ENCODE results near the gene DNAJC17.

Gene DNAJC17

DNA sequence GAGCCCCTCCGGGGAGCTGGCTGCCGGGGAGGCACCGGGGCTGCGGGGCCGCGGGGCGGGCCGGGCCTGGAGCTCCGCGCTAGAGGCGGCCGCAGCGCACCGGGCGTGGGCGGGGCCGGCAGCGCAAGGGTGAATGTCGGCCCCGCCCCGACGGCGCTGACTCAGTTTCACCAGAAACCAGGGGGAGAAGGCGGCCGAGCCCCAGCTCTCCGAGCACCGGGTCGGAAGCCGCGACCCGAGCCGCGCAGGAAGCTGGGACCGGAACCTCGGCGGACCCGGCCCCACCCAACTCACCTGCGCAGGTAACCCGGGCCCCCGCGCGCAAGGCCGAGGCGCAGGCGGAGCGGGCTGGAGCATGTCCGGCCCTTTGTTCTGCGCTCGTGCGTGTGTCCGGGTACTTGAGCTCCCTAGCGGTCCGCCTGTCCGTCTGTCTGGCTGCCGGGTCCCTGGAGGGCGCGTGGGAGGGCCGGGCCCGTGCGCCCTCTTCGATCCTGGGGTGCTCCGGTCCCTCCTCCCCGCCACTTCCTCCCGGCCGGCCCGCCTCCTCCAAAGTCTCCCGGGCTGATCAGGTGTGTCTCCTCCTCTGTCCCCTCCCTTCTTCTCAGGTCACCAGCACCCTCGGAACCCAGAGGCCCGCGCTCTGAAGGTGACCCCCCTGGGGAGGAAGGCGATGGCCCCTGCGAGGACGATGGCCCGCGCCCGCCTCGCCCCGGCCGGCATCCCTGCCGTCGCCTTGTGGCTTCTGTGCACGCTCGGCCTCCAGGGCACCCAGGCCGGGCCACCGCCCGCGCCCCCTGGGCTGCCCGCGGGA, 36.8 kb upstream of the DNAJC17 start, which contains the start of gene SPINT1:
TSS of gene SPINT1 (plus strand) at position 164 of the 811 bp plus-strand sequence. CDS start at position 671, 507 bp downstream.
- peak within 1 kb of the TSS; percentile 54 for H3K4me3 ChIP-seq (ENCODE audit: low read depth, low read length)
- DNase-seq (ENCODE audit: low read depth) = peak; percentile 29
- TF ChIP-seq CTCF (IDR thresholded peaks at IDR 0.05; ENCODE audit: insufficient read depth, low read depth, low read length, missing control alignments) = no peak

GRCh38 chr15:40843261-40843884, 36.1 kb upstream of the DNAJC17 start:
- DNase-seq (ENCODE audit: low read depth) = no peak
- H3K4me3 ChIP-seq (ENCODE audit: low read depth, low read length) = no peak overlapping the region
- TF ChIP-seq CTCF (IDR thresholded peaks at IDR 0.05; ENCODE audit: insufficient read depth, low read depth, low read length, missing control alignments) = no peak

DNA sequence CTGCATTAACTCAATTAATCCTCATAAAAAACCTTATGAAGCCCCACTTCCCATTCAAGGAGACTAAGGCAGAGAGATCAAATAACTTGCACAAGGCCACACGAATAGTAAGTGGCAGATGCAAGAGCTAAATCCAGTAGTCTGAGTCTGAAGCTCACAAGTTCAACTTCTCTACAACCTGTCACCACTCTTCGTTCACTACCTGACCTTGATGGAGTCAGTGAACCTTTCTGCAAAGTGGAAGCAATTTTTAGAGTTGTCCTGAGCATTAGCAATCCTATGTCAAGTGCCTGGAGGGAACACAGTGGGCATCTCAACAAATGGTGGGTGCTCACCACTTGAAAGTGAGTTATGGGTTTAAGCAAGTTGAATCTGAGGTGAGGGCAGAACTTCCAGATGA, 34.5 kb upstream of the DNAJC17 start:
- DNase-seq (ENCODE audit: low read depth) = no peak
- TF ChIP-seq CTCF (IDR thresholded peaks at IDR 0.05; ENCODE audit: insufficient read depth, low read depth, low read length, missing control alignments) = no peak
- H3K4me3 ChIP-seq (ENCODE audit: low read depth, low read length) = no peak overlapping the region

DNA sequence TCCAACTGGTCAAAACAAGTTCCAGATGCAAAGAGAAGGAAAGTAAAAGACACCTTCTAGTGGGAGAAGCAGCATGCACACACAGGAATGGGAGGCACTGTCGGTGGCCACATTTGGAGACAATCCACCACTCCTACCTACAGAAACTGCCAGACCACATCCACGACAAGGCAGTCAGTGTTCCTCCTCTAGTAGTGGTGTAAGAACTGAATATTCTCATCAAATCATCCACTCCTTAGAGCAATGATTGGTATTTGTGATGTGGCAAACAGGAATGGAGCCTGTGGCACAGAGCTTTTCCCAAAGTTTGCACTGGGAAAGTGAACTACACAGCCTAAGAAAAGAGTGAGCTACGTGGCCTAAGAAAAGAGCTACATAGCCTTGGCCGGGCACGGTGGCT, 31.5 kb upstream of the DNAJC17 start:
- H3K4me3 ChIP-seq (ENCODE audit: low read depth, low read length) = no peak overlapping the region
- no peak for DNase-seq (ENCODE audit: low read depth)
- TF ChIP-seq CTCF (IDR thresholded peaks at IDR 0.05; ENCODE audit: insufficient read depth, low read depth, low read length, missing control alignments) = no peak

GRCh38 chr15:40836020-40836419, 28.7 kb upstream of the DNAJC17 start:
- no peak for TF ChIP-seq CTCF (IDR thresholded peaks at IDR 0.05; ENCODE audit: insufficient read depth, low read depth, low read length, missing control alignments)
- no peak for DNase-seq (ENCODE audit: low read depth)
- H3K4me3 ChIP-seq (ENCODE audit: low read depth, low read length) = no peak overlapping the region

GRCh38 chr15:40832903-40833302, 25.6 kb upstream of the DNAJC17 start:
- no peak for TF ChIP-seq CTCF (IDR thresholded peaks at IDR 0.05; ENCODE audit: insufficient read depth, low read depth, low read length, missing control alignments)
- DNase-seq (ENCODE audit: low read depth) = no peak
- H3K4me3 ChIP-seq (ENCODE audit: low read depth, low read length) = no peak overlapping the region

Data from GM12865 (cell line).